GM20431 (cell line): ENCODE measurements around the gene SPATS2L.

Experiments used
- in situ Hi-C: fragments of 300-500 bp; cut with MseI, MboI; formaldehyde crosslinking; loops from one replicate; pipeline ENCODE4 v1.15.0; 2020; ENCODE audit warnings: low sequenced_read_pairs; ENCODE audit not compliant: unreplicated experiment

The SPATS2L gene

DNA sequence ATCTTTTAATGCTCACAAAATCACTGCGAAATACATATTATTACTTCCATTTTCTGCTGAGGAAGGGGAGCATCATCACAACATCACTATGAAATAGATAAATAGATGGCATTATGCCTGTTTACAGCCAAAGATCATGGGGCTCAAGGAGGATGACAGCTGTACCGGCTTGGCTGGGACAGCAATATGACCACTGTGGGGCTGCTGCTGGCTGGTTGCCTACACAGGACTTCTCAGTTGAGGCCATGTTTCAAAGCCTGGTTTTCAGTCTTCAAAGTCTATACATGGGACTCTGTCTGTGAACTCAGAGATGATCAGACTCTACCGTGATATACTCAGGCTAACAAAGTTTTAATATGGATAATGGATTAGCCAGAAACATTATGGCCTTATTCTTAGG lies 58.7 kb downstream of the SPATS2L start:
- in situ Hi-C loops = no loop called here

DNA sequence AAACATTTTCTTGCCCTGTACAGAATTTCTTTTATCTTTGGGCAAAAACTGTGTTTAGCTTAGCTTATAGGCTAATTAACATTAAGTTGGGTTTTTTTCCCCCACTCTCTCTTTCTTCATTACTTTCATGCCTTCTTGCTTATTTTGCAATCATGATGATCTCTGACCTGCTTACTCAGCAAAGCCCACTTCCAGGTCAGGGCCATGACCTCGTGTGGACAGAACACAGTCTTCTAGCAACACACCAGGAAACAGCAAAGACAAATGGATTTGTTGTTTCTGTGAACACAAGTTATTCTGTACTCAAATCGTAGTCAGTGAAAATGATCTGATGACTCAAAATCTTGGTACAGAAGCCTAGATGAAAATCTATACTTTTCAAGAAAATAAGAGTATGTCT lies 60.7 kb downstream of the SPATS2L start:
- in situ Hi-C loops = no loop called here

- in situ Hi-C loops = no loop called here
These were observed 63.4 kb downstream of the SPATS2L start for GRCh38 chr2:200369886-200370285.

GRCh38 chr2:200373231-200373630 lies 66.7 kb downstream of the SPATS2L start:
- in situ Hi-C loops = no loop called here

GRCh38 chr2:200373973-200374416 lies 67.5 kb downstream of the SPATS2L start:
- in situ Hi-C loops = no loop called here

GRCh38 chr2:200376513-200377354 lies 70.2 kb downstream of the SPATS2L start:
- in situ Hi-C loops = no loop called here

DNA sequence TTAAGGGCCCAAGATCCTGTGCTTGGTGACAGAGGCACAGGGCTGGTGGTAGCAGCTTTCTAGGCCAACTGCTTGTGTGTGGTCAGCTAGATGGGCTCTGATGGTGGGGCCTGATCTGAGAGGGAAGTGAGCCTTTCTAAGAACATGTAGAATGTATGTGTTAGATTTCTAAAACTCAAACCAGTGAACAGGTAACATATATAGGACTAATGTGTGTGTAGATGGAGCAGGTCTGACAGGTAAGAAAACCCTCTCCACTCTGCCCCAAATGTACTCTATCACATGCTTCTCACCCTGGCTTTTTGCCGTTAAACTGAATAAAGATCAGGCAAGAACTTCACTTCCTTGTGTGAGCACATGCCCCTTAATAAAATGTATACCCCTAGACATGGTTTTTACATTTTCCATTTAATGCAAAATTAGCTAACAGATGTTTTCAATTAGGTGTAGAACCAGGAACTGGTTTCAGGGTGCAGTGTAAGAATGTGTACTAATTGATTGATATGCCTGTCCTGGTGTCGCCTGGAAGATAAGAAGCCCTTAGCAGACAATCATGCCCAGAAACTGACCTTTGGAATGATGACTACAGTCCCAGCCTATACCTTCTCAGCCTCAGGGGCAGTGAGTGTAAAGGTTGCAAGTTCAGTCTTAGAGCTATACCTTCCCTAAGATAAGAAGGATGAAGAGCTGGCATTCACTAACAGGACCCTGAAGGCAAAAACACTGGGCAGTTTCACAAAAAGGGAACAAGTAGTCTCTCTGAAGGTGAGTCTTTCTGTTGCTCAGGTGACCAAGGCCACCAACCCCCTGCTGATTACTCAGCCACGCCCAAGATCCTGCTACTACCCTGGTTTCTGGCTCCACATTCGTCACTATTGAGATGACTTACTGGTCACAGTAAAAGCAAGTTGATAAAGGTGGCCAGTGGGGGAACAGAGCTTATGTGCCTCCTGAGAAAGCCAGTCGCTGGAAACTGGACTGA lies 71.2 kb downstream of the SPATS2L start:
- in situ Hi-C loops = no loop called here

DNA sequence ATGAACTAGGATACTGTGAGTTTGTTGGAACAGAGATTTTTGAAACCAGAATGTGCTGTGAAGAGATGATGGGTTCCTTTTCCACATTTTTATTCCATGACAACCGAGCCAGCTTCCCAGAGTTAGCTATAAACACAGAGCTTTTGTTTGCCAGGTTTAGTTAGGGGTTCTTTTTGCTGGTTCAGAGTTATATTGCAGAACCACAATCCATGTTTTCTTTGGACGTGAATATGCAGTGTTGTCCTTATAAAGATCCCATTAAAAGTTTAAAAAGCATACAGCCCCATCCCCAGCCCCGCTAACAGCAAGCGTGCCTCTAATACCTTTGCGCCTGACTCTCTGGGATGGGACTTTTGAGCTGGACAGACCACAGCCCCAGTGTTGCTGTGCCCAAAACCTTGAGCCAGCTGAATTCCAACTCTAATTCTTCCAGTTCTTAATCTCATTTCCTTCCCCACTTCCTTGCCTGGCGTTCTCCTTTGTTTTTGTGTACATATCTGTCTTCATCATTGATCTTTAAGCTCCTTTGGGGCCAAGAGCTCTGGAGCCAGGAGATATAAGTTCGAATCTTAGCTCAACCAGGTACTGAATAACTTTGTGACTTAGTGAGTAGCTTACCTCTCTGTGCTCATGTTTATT lies 72.3 kb downstream of the SPATS2L start:
- in situ Hi-C loops = no loop called here

GRCh38 chr2:200379481-200380090 lies 73.1 kb downstream of the SPATS2L start:
- in situ Hi-C loops = no loop called here

DNA sequence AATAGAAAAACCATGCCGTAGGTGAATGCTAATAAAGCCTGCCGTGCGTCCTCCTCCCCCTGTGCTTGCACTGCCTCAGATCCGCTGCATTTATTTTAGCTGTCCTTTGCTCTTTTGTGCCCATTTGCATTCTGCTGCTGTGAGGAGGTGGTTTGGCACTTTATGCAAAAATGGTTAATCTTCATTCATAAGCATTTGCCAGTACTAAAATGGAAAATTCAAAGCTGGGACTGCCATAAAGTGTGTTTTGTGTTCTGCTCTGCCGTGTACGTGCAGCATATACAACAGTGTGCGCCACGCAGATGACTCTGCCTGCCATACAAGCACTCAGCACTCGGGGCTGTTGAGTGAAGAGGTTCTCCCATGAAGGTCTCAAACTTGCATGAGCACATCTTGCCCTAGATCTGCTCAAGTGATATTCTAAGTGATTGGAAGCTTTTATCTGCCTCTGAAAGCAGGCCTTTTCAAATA lies 73.6 kb downstream of the SPATS2L start:
- in situ Hi-C loops = no loop called here

GRCh38 chr2:200380833-200381542 lies 74.5 kb downstream of the SPATS2L start:
- in situ Hi-C loops = no loop called here

DNA sequence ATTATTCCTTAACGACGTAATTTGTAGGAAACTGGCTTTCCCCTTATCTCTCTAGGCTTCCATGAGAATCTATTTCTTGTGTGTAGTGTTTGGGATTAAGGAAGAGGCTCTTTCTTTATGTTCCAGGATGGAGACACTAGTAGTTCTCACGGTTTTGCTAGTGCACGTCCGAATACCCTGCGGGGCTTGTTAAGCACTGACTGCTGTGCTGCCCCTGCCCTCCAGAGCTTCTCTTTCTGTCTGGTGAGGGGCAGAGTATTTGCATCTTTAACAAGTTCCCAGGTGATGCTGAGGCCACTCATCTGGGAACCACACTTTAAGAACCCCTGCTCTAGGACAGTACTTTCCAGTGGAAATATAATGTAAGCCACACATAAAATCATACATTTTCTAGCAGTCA lies 76.4 kb downstream of the SPATS2L start:
- in situ Hi-C loops = no loop called here

DNA sequence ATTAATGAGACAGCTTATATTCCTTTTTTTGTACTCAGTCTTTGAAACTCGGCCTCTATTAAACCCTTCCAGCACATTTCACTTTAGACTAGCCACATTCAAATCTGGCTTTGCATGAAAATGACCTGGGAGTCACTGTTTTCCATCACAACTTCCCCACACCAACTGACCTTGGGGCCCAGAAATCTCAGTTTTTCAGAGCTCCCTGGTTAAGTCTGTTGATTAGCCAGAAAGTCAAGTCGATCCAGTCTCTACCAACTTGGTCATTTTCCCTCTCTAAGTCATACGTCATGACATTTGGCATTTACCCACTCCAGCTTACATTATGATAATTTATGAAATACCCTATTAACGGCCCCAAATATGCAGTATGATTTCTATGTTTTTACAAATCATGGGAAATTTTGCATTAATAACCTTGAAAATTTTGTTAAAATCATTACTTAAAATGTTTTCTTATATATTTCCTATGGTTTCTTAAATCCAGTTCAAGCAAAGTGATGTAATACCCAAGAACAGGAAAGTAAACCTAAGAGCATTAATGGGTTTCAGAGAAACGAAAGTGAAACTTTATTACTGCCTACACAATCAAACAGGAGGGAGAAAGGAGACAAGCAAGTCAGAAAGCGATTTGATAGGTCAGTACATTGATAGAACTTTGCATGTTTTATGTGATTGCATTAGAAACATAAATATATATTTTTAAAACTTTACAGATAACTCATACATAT lies 77.1 kb downstream of the SPATS2L start:
- in situ Hi-C loops = no loop called here

GRCh38 chr2:200385063-200385635 lies 78.7 kb downstream of the SPATS2L start:
- in situ Hi-C loops = no loop called here

GRCh38 chr2:200393191-200393590 lies 86.7 kb downstream of the SPATS2L start:
- in situ Hi-C loops = no loop called here

- in situ Hi-C loops = no loop called here
These were observed 87.6 kb downstream of the SPATS2L start for GRCh38 chr2:200394045-200394444.

- in situ Hi-C loops = no loop called here
These were observed 90.3 kb downstream of the SPATS2L start for GRCh38 chr2:200396781-200397242.

- in situ Hi-C loops = no loop called here
These were observed 91.3 kb downstream of the SPATS2L start for GRCh38 chr2:200397785-200398184.
